DMS153 treated with DMSO at 0.1 percent for 48 hours (cell line): Measurements from ENCODE around the gene SMOC2.
"Not testable (repeated sequence)": the region's sequence is repeated elsewhere in the genome, so short reads cannot be mapped to it uniquely, and the experiment has no call there.

Experiments used
- DNase-seq: peaks from one replicate; lab custom pipeline; 2025; ENCODE audit not compliant: unreplicated experiment; lab: John Stamatoyannopoulos, UW

Gene SMOC2

GRCh38 chr6:168565112-168565511 lies 124.1 kb downstream of the SMOC2 start:
- DNase-seq, result no peak

DNA sequence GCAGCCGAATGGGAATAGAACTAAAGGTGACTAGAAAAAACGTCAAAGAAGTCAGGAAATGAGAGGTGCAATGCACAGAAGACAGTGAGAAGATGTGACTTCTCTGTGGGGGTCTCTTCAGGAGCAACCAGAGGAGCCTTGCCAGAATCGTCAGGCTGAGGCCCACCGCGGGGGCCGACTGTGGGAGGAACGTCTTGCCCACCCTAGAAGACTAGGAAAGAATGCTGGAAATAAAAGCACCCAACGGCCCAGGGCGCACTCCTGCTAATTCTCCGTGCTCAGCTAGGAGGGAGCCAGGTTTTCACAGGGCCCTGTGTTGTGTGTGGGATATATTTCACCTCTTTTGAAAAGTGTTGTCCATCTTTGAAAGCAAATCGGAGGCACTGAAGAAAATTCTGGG lies 129.2 kb downstream of the SMOC2 start:
- DNase-seq, result no peak

- no peak for DNase-seq
These were observed 130.3 kb downstream of the SMOC2 start for GRCh38 chr6:168571268-168571667.

GRCh38 chr6:168573276-168573835 lies 132.4 kb downstream of the SMOC2 start:
- not testable (repeated sequence) for DNase-seq

DNA sequence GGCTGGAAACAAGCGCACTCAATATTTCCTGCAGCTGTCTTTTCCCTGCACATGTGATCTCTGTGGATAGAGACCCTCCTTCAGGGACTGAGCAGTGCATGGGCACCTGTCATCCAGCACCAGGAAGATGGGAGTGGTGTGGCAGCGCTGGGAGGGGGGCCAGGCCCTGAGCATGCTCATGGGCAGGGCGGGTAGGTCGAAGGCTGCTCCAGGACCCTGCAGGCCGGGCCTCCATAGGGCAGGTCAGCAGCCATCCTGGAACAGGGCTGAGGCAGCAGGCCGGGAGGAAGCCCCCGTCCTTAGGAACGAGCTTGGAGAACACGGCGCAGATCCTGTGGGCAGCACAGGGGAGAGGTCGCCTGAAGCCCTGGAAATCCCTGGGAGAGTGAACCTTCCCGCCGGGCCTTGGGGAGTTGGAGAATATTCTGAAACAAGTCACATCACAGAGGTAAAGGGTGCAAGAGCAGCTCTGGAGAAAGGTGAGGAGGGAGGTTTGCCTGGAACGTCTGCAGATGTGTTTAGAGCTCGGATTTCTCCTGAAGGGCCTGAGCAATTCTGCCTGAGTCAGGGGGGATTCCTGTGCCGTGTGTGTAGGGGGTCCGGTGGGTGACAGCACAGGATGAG lies 133.2 kb downstream of the SMOC2 start:
- no peak for DNase-seq

DNA sequence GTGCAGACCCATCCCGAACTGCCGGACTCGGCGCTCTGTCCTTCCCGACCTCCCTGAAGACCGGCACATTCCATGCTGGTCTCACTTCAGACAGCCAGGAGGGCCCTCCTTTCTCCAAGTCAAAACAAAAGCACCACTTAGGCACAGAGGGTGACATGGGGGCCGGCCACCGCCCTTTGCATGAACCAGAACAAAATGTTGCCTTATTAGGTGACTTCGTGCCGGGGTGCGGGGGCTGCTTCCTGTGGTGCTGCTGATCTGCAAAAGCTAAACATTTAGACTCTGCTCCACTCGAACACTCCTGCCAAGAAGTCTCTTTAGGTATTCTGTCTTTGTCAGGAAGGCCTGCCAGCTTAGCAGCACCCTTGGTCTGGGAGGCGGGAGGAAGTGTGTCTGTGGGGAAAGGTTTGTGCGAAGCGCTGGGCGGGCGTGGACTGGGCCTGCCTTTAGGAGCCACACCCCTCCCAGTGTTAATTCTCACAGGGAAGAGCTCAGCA lies 133.8 kb downstream of the SMOC2 start:
- DNase-seq, result no peak

- no peak for DNase-seq
These were observed 134.5 kb downstream of the SMOC2 start for GRCh38 chr6:168575346-168576098.

DNA sequence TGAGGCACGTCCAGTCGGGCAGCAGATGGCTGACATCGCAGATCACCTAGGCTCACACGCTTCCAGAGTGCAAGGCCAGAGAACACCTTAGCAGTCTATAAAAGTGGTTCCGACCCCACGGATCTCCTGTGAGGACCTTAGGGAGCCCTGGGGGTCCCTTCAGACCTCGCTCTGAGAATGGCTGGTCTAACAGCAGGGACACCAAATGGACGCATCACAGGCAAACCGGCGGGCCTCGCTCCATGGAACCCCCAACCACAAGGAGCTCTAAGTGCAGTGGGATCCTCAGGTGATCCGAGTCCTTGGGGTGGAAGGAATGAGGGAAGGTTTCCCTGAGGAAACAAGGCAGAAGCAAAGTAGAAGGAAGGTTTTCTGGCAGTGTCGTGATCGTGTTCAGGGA lies 135.4 kb downstream of the SMOC2 start:
- no peak for DNase-seq

DNA sequence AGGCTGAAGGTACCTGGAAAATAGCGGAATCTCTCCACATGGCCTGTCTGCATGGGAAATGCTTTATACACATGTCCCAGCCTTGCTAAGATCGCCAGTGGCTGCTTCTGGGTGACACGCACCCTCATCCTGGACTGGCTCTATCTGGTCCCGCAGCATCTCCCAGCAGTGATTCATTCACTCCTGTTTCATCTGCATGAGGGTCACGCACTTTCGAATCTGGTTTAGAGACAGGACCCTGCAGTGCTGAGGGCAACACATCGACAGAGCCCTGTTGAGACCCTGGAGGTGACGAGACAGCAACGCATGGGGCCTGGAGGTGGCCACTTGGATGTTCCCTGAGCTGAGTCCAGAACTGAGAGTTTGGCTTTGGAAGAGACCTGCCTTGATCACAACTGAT lies 136.5 kb downstream of the SMOC2 start:
- DNase-seq, result no peak

- no peak for DNase-seq
These were observed 137.1 kb downstream of the SMOC2 start for GRCh38 chr6:168578036-168578435.

DNA sequence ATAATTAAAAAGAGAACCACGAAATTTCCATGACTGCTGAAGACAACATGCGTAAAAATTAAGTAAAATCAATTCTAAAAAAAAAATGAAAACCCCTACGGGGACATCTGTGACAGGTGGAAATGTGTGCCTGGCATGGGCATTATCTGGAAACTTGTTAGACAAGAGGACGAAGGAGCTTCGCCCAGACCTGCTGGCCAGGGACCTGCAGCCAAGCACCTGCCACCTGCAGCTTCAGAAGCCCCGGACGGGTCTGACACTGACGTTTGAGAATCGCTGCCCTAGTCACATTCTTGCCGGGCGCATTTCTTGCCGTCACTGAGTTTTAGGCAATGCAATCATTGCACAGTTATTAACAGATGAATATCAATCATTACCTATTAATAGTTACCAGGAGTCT lies 140.3 kb downstream of the SMOC2 start:
- DNase-seq, result no peak

DNA sequence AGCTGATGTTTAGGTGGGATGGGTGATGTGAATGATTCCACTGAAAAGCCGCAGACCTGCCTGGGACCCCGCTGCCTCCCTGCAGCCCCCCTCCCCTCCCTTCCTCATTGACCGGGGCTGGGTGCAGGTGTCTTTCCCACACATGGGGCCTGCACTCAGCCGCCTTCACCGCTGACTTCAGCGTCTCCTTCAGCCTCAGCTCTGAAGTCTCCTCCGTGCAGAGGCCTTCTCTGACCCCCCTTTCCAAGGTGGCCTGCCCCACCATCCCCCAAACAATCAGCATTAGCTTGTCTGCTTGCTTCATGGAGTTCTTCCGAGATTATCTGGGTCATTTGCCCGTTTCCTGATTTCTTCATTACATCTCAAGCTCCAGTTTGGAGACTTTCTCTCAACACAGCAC lies 140.7 kb downstream of the SMOC2 start:
- DNase-seq, result no peak

GRCh38 chr6:168582571-168582981 lies 141.6 kb downstream of the SMOC2 start:
- DNase-seq, result no peak

- no peak for DNase-seq
These were observed 142.1 kb downstream of the SMOC2 start for GRCh38 chr6:168583126-168583525.

GRCh38 chr6:168583821-168584220 lies 142.8 kb downstream of the SMOC2 start:
- no peak for DNase-seq

DNA sequence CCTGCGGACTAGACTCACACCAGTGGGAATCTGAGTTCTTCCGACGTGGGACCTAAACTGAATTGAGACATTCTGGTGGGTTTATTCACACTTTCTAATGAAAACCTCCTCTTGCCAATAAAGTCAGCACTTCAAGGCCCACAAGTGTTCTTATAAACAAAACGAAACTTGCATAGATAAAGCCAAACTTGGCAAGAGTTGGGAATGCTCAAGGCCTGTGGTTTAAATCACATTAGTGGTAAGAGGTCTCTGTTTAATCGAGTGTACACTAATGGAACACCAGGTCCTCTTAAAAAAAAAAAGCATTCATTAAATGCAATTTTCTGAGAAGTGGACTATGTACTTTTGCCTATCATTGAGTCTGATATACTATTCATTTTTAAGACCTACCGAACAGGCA lies 143.3 kb downstream of the SMOC2 start:
- no peak for DNase-seq

- no peak for DNase-seq
These were observed 143.7 kb downstream of the SMOC2 start for GRCh38 chr6:168584671-168585070.

DNA sequence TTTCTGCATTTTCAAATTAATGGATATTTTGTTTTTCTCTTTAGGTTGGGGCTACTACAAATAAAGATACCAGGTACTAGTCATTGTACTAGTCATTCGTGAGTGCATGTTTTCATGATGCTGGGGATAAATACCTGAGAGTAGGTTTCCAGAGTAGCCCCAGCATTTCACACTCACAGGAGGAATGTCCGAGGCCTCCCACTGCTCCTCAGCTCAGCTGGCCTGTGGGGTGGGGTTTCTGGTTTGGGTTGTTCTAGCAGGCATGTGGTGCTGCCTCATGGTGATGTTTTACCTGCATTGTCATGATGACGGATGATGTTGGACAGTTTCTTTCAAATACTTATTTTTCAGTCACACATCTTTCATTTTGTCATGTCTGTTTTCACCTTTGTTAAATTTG lies 144.5 kb downstream of the SMOC2 start:
- DNase-seq, result no peak

GRCh38 chr6:168589275-168589674 lies 148.3 kb downstream of the SMOC2 start:
- no peak for DNase-seq

GRCh38 chr6:168590406-168590805 lies 149.4 kb downstream of the SMOC2 start:
- no peak for DNase-seq

DNA sequence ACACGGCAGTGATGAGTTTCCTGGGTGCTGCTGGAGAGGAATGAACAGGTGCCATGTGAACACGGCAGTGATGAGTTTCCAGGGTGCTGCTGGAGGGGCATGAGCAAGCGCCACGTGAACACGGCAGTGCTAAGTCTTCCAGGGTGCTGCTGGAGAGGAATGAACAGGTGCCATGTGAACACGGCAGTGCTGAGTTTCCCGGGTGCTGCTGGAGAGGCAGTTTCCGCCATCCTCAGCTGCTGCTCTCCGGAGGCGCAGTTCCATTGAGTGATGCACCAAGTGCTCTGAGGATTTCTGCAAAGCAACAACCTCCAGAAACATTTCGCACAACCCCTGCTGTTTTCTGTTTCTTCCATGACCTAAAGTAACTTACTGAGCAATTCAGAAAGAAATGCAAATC lies 155.4 kb downstream of the SMOC2 start:
- DNase-seq, result no peak

- no peak for DNase-seq
These were observed 156.5 kb downstream of the SMOC2 start for GRCh38 chr6:168597471-168597875.
